ENCODE measurements around the gene LIPJ.

The LIPJ gene, protein sequence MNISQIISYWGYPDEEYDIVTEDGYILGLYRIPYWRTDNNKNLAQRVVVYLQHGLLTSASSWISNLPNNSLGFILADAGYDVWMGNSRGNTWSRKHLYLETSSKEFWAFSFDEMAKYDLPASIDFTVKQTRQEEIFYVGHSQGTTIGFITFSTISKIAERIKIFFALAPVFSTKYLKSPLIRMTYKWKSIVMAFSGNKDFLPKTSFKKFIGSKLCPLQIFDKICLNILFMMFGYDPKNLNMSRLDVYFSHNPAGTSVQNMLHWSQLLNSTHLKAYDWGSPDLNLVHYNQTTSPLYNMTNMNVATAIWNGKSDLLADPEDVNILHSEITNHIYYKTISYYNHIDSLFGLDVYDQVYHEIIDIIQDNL

DNA sequence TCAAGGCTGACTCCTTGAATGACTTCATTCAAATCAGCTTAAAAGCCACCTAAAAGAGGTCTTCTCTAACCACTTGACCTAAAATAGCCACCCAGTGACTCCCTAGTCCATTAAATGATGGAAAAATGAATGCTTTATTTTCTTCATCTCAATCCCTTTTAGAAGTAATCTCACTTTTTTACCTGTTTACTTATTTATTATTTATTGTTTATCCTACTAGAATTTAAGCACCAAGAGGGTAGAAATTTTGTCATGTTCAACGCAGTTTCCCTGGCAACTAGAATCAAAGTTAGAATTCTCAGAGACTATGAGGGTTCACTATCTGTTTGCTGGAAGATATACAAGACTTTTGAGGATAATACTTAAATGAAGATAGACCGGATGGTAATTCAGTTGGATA, at the start of gene LIPJ:
Gene LIPJ (plus strand): TSS at position 301 of the 400 bp plus-strand sequence. CDS start 3,926 bp downstream, outside the sequence.
- DNase-seq: no peak

DNA sequence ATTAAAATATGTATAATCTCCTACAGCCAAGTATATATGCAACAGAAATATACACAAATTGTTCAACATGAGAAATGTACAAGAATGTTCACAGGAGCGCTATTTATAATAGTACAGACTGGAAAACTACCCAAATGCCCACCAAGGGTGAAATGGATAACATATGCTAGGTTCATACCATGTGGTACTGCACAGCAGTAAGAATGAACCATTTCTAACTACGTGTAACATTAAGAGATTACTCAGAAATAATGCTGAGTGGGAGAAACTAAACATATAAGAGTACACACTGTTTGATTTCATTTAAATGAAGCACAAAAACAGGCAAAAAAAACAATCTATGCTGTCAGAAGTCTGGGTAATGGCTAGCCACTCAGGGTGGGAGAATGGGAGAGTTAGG, 49.2 kb upstream of the LIPJ start:
- no peak for DNase-seq

DNA sequence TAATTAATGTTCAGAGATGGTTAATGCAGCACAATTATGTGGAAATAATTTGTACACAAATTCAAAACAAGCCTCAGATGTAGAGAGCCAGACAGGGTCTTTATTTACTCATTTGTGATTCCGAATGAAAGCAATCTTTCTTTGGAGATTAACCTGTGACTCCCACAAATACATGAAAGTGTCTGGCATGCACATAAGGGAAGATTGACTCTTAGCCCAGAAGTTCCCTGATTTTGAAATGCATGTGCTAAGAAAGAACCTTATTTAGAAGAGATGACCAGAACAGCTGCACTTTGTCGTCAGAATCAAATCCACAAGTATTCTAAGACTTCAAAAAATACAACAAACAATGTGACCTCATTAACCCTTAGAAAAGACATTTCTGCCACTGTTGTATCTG, 48.5 kb upstream of the LIPJ start:
- DNase-seq: no peak

DNA sequence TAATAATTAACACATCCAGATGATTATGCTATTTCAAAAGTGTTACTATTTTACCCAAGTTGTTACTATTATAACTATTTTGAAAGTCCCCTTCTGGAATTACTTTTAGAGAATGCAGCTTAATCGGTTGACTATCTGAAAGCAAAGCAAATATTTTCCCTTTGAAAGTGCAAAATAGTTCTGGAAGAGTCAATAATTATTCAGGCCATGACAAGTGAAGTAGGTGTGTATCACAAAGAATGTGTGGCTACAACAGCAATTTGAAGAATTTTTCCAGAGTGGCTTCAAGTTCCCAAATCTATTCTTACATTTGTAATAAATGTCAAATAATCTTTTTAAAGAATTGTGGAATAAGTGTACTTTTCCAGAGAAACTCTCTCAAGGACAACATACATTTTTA, 46.2 kb upstream of the LIPJ start:
- no peak for DNase-seq

DNA sequence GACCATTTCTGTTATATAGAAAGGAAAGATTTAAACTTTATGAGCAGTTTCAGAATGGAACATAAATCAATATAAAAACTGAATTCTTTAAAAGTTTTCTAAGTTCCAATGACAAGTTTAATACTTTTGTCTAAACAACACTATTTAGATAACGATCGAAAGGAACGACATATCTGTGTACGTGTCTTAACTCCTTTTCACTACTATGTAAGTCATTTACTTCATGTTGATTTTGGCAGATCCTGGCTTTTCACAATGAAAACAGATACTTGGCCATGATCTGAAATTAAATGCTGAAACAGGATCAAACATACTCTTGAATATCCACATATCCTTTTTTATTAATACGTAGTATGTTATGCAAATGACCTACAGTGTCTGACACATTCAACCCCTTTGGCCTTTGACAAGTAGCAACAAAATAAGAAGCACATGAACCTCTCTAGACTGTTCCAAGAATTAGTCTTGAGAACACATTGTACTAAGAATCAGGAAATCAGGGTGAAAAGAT, 45.4 kb upstream of the LIPJ start:
- DNase-seq: no peak

DNA sequence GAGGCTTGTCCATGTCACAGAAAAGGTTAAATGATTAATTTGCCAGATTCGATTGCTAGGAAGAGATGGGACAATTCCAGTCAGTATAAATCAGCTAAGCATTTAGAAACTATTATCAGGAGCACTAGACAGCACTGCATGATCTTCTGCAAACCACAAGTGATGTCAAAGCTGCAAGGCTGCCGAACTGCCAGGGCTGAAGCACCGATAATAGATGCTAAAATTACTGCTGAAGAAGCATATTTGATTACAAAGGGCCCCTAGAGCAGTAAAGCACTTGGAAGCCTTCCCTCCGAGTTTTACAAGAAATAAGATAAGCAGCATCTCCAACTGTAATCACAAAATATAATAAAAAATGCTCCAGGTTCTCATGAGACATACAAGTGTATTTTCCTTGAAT, 44.0 kb upstream of the LIPJ start:
- DNase-seq: no peak

DNA sequence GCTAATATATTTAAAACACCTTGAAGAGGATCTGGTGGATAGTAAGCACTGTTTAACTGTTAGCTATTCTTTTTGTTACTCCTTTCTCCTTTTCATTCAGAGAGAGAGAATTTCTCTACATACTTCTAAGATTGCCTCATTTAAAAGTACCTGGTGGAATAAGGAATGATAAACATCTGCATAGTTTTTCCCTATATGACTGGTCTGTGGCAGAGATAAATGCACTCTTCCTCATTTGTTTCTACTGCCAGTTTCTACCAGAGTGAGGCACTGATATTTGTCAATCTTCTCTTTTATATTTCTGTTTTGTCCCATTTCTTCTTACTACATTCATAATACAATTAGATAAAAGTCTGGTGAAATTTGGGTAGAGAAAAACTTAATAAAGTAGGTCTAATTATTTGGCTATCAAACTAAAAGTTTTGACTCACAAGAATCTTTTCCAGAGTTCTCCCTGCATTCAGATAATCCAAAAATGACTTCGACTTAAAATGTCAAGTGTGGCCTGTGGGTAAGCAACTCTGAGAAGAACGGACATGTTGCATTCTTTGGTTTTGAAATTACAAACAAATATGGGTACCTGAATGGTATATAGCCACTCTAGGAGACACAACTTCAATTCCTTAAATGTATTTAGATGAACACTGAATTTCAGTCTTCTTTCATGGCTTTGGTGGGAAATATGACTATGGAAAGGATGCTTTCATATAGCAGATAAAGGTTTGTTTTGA, 42.3 kb upstream of the LIPJ start:
- DNase-seq: no peak

DNA sequence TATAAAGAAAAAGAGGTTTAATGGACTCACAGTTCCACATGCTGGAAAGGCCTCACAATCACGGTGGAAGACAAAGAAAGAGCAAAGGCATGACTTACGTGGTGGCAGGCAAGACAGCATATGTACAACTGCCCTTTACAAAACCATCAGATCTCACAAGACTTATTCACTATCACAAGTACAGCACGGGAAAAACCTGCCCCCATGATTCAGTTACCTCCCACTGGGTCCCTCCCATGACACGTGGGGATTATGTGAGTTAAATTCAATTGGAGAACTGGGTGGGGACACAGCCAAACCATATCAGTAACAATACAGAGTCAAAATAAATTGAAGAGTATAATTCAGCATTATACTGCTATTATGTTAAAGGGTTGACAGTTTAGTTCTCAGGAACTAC, 41.2 kb upstream of the LIPJ start:
- DNase-seq: no peak

DNA sequence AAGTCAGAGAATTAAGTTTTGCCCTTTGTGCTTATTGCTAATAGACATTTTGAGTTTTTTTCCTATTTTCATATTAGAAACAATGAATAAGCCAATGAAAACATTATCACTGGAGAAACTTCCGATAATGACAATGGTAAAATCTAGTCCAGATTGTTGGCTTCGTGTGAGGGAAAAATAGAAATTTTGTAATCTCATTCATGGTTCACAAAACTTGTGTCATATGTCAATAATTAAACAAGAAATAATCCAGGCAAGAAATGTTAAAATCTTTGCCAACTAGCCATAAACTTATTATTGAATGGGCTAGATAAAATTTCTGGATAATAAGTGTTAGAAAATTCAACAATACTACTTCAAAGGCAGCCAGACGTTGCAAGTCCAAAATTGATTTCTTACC, 40.1 kb upstream of the LIPJ start:
- DNase-seq: no peak

DNA sequence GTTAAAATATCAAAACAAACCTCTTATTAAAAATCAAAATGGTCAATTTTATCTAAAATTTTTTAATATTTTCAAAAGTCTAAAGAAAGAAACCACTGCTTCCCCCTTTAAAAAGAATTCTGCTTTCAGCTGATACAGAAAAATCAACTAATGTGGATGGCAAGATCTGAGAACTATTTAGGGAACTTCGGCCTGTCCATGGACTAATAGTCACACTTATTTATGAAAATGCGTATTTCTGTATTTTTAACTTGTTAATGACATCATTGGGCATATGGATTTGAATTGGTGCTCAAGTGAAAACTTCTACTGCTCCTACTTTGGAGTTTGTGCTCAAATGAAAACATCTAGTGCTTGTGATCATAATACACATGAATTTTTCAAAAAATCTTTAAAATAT, 35.3 kb upstream of the LIPJ start:
- no peak for DNase-seq

DNA sequence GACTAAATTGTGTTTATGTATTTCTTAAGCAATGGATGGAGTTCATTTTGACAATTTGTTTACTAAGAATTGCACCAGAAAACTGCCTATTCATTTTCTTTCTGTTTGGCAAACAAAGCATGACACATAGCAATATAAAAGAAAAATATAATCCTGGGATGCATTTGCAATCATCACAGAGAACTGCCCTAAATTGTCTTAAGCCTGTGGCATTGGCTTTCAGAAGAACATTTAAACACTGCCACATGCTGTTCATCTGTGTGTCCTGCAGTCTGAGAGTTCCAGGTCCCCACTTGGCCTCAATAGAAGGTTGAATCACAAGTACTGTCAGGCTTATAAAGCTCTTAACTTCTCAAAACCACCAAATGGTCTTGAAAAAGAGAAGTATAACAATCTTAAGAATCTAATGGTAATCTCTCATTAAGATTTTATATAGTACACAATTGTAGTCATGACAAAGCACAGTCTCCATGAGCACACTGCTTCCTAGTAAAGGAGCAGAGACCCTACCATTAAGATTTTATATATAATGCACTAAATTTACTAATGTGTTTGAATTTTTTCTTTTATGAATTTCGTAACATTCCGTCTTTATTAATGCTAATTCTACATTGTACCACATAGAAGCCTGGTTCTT, 33.3 kb upstream of the LIPJ start:
- peak; percentile 41 for DNase-seq

DNA sequence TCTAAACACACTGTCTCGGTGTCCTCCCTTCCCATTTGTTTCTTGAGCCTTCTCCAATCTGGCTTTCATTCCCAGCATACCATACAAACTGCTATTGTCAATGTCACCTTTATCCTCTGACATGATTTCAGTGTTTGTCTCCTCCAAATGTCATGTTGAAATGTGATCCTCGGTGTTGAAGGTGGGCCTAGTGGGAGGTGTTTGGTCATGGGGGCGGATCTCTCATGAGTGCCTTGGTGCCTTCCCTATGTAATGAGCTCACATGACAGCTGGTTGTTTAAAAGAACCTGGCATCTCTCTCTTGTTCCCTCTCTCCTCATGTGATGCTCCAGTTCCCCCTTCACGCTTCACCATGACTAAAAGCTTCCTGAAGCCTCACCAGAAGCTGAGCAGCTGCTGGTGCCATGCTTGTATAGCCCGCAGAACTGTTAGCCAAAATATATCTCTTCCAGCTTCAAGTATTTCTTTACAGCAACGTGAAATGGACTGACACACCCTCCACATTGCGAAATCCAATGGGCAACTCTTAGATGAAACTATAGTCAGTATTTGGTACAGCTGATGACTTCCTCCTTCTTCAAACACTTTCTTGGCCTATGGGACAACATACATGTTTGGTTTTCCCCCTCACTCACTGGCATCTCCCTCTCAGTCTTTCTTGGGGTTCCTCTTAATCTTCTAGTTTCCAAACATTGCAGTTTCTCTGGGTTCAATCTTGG, 31.2 kb upstream of the LIPJ start:
- no peak for DNase-seq

DNA sequence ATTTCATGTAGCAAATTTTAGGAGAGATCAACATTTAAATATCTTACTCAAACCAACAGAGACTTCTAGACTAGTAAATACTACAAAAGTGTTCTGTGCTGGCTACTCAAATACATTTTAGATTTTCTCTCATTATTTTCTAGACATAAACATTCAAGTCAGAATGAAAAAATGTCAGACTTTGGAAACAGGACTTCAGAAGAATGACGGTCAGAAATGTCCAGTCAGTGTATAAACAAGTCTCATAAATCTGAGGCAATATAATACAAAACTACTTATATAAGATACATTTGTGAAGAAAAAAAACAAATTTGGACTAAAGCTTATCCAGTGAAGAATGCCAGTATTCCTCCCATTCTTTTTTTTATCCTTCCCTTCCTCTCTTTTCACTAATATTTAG, 29.3 kb upstream of the LIPJ start:
- no peak for DNase-seq

DNA sequence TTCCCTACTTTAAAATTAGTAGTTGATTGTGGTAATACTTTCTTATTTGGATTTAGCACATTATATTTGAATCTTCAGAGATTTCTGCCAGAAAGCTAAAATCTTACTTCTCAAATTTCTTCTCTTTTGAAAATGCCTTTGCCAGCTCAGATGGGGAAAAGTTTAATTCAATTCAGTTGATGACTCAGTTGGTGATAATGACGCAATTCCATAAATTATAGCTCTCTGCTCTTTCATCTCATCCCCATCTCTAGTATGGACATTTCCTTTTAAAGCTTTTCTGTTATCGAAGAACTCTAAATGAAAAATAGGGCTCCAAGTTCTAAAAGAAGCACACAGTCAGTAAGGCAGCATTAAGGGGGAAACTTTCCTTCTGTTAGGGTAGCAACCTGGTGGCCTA, 28.9 kb upstream of the LIPJ start:
- no peak for DNase-seq

DNA sequence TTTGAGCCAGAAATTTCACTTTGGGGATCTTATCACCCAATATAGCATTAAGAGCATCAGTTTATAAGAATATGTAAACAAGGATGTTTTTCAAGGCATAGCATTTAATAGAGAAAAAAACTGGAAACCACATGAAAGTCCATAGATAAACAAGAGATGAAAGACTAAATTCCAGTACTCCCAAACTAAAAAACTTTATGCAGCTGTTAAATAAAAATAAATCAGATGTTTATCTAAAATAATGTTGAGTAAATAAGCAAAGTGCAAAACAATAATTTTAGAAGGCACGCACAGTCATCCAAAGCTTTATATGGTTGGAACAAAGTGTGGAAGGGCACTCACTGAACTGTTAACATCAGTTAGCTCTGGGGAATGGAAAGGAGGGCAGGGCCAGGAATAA, 24.4 kb upstream of the LIPJ start:
- no peak for DNase-seq

DNA sequence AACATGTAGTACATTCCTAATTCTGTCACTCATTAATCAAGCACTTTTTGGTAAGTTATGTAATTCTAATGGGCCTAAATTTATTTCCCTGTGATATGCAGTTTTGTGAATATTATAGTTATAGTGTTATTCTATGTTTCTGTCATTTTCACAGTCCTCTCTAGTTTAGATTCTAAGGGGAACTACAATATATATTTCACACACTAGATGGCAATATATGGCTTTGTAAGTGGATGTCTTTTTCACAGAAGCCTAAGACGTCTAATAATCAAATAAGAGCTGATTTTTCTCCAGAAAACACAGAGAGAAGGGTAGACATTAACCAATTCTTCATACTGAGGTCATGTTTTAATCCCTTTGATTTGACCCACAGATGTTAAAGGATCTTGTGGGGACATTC, 21.5 kb upstream of the LIPJ start:
- peak; percentile 24 for DNase-seq

DNA sequence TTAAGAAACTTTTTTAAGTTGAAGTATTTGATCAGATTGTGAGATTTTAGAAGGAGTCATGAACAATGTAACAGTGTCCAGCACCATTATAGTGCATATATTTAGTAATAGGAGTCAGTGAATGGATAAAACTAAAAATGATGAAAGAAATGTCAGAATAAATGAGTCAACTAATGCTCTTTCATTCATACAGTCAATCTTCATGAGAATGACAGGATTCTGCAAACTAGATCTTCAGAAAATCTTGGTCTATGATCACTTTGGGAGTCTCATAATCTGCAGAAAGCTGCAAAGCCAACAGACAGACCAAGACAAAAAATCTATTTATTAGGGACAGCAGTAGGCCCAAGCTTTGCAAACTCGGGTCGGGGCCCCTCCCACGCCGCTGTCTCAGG, 4.2 kb upstream of the LIPJ start:
- no peak for DNase-seq

DNA sequence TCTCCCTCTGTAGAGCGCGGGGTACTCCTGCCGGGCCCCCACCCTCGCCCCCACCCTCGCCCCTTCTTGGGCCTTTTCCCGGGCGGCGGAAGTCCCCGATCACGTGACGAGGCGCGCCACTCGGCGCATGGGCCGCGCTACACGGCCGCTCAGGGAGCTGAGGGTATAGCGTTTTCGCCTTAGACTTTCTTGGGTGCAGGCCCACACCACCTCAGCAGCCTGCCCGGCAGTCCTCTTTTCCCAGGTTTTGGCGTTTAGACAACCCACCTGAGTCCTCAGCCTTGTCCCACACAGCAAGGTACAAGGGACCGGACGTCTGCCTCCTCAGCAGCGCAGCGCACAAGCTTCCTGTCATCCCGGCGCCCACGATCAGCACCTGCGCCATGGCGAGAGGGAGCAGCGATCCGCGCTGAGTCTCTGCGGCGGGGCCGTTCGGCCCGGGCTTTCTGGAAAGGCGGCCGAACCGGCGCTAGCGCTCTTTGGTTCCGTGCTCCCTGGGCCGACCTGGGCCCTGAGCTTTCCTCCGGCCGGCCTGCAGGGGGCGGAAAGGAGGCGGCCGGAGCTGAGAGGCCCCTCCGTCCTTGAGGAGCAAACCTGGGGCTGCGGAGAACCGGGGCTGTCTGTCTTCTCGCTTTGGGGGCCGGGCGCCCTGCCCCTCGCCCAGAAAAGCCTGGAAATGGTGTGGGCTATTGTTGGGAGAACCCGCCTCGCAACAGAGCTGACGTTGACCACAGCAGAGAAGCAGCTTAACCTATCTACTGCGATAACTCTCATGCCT, 3.6 kb upstream of the LIPJ start, which contains the start of gene RNLS:
Gene RNLS (minus strand): TSS at position 513 of the 778 bp plus-strand sequence.
- no peak for DNase-seq

DNA sequence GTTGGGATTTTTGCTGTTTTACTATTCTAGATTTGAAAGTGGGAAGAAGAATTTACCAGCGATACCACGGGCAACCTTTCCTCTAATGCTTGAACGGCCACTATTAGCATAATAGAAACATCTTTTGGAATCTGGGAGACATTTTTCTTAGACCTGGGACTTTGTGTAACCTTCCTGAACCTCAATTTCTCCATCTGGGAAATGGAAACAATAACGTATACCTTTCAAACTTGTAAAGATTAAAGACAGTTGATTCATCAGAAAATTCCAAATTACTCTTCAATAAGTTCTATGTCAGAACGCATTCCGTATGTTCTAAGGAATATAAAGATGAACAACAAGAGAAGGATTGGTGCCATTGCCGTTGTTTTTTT, 3.0 kb upstream of the LIPJ start:
- no peak for DNase-seq

DNA sequence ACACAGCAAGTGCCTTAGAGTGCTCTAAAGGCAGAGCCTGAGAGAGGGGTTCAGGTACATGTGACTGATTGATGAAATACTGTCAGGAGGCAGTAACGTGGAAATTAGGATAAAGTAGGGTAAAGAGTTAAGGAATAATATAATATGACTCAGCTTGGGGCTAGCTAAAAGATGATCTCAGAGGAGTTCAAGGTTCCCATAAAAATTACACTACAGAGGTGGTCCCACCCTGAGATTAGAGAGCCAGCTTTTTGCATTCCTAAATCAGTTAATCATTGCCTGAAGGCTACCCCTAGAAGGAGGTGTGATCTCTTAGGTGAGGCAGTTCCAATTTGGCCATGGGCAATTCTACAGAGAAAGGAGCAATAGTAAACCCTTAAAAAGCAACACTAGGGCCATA, 5.8 kb downstream of the LIPJ start:
- DNase-seq: no peak

DNA sequence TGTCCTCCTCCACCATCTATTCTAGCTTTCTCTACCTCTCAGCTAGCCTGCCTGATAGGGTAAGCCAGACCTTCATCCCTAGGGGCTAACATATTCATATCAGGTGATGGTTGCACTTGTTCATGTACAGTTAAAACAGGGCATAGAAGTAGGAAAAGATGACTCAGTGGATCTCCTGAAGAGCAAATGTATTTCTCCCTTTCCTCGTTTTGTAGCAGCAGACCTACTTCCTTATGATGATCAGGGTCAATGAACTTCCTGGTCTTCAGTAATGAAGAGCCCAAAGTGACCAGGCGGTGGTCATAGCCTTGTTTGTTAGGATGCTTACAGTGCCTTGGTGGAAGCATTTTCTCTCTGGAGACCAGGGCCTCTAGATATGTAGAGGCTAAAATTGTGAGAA, 6.3 kb downstream of the LIPJ start:
- no peak for DNase-seq

DNA sequence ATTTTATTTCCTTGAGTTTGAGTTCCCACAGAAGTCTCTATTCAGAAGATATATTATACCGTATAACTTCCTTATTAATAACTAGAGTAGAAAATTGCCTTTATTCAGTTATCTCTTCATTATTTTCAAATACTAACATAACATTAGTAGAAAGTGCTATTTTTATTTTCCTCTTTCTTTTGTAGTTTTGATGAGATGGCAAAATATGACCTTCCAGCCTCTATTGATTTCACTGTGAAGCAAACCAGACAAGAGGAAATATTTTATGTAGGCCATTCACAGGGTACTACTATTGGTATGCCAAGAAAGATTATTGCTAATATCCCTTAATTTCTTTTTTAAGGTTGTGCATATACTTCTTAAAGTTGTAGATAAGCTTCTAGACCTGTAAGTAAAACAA, 7.9 kb downstream of the LIPJ start:
- no peak for DNase-seq
